ENCODE results near the gene ASTN2.
A peak's percentile ranks its signal among the peaks of the same experiment; 100 is the strongest.
"Not testable (repeated sequence)": the region's sequence is repeated elsewhere in the genome, so short reads cannot be mapped to it uniquely, and the experiment has no call there.

Gene ASTN2

GRCh38 chr9:116701940-116702642 lies 712.8 kb downstream of the ASTN2 start:
- DNase-seq (ENCODE audit: low read depth in 2 of 2): no peak

- no peak for DNase-seq (ENCODE audit: low read depth in 2 of 2)
Measured at GRCh38 chr9:116700882-116701865, 713.7 kb downstream of the ASTN2 start.

- no peak for DNase-seq (ENCODE audit: low read depth in 2 of 2)
Measured at GRCh38 chr9:116700279-116700678, 714.6 kb downstream of the ASTN2 start.

GRCh38 chr9:116697887-116698286 lies 717.0 kb downstream of the ASTN2 start:
- DNase-seq (ENCODE audit: low read depth in 2 of 2): no peak

DNA sequence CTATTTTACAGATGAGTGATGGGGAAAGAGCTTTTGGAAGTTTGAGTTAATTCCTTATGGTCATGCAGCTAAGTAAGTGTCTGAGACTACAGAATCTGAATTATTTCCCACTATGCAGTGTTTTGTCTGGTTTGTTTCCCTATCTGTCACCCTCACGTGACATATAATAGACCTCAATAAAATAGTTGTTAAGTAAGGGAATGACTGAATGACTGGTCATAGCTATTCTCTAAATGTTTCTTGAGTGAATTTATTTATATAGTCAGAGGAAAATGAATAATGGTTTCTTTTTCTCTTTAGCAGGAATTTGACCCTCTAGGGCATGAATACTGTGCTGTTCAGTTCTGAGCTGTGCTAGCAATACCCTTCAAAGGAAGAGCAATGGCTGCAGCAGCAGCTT lies 717.5 kb downstream of the ASTN2 start:
- no peak for DNase-seq (ENCODE audit: low read depth in 2 of 2)

DNA sequence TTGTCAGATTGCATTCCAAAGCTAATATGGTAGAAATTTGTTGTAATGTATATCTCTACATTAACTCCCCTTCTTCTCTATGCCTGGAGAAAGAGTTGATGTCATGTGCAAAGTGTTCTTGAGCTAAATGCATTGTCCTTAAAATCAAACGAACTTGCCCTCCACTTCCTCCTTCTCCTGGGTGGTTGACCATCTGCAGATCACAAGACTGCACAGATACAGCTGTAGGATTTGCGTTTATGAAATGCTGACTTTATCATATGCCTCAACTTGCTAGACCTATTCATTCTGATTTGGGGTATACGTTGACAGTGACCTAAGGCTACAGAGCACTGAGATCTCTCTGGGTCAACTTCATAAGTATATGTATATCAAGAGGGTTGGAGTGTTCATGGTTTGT lies 719.4 kb downstream of the ASTN2 start:
- no peak for DNase-seq (ENCODE audit: low read depth in 2 of 2)

- no peak for DNase-seq (ENCODE audit: low read depth in 2 of 2)
Measured at GRCh38 chr9:116694785-116695291, 720.0 kb downstream of the ASTN2 start.

GRCh38 chr9:116693233-116693731 lies 721.6 kb downstream of the ASTN2 start:
- DNase-seq (ENCODE audit: low read depth in 2 of 2): no peak

GRCh38 chr9:116692616-116693015 lies 722.2 kb downstream of the ASTN2 start:
- no peak for DNase-seq (ENCODE audit: low read depth in 2 of 2)

DNA sequence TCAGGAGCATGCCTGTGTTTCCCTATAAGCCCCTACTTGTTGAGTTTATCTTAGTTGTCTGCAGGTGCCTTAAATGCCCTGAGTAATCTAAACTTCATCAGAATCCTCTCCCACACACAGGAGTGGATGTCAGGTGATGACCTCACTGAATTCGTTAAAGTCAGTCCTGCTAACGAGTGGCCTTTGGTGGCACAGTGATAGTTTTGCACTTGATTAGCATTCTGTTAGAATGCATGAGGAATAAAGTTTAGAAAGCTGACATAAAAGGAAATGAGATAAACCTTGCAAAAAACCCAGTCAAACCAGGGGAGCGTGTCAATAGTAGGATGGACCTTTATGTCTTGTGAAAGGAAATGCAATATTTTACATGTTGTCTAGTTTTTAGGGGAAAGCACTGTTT lies 723.2 kb downstream of the ASTN2 start:
- DNase-seq (ENCODE audit: low read depth in 2 of 2): no peak

DNA sequence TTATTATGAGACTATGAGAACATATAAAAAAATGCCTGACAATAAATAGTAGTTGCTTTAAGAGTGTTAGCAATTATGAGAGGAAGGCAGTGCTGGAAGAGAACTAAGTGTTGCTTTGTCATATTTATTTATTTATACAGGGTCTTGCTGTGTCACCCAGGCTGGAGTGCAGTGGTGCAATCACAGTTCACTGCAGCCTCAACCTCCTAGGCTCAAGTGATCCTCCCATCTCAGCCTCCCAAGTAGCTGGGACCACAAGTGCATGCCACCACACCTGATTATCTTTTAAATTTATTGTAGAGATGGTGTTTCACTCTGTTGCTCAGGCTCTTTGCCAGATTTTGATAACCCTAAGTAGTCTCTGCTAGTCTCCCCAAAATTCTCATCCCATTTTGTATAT lies 724.1 kb downstream of the ASTN2 start:
- DNase-seq (ENCODE audit: low read depth in 2 of 2): not testable (repeated sequence)

DNA sequence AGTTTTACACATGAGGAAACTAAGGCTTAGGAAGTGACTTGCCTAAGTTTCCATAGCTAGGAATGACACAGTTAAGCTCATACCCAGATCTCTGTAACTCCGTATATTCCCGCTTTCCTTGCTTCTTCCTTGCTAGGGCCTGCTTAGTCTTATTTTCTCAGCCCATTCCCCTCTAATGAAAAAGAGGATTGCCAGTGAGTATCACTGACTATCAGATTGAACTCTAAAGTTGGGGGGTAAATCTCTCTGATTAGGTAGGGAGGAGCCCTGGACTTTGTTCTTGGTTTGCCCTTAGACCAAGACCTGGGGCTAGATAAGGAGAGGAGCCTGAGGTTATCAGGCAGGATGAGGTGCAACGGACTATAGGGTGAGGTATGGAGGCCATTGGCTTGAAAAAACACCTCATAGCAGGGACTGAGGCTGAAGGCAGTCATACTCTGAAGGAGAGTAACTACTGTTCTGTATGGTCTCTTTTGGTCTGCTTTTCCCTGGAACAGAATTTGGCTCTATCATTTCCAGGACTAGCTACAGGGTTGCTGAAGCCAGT lies 725.3 kb downstream of the ASTN2 start:
- DNase-seq (ENCODE audit: low read depth in 2 of 2): no peak

DNA sequence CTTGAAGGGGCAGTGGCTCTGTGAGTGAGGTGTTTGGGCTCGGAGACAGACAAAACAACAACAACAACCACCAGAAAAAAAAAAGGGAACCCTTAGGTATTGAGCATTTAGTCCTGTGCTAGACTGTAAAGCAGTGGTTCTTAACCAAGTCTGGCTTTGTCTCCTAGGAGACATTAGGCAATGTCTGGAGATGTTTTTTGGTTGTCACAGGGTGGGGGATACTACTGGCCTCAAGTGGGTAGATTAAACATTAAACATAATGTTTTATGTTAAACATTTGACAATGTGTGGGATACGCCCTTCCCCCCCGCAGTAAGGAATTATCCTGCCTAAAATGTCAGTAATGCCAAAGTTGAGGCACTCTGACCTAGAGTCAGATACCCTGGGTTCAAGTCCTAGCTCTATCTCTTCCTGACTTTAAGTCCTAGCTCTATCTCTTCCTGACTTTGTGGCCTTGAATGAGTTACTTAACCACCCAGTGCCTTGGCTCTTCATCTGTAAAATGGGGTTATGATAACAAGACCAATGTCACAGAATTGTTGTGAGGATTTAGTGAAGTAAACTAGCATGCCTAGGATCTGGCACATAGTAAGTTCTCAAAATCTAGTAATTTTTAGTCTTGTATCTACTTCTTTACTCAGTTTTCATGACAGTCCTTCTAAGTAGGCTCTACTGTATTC lies 725.9 kb downstream of the ASTN2 start:
- DNase-seq (ENCODE audit: low read depth in 2 of 2): no peak

GRCh38 chr9:116687754-116688135 lies 727.1 kb downstream of the ASTN2 start:
- no peak for DNase-seq (ENCODE audit: low read depth in 2 of 2)

DNA sequence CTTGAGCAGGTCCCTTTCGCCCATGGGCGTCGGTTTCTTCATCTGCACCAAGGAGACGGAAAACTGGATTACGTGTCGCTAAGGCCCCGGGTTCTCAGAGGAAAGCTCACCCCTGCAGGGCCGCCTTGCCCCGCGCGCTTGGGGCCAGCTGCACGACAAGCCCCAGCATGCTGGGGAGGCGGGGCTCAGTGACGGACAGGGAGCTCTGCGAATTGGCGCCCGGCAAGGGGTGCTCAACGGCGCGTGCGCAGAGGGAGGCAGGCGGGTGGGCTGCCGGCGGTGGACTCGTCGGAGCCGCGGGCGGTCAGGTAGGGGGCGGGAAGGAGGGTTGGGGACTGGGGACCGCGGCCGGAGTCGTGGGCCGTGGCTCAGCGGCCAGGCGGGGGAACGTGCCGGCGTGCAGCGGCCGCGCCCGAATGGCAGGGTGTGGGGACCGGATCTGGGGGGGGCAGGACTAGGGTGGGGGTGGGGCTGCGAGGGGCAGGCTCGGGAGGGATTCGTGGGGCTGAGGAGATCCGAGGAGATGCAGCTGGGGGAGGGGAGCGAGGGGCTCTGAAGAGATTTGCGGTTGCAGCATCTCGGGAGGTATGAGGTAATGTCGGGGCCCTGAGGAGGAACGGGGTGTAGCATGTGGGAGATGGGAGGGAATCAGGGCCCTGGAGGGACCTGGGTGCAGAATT lies 727.6 kb downstream of the ASTN2 start, which contains the start of gene TRIM32:
Gene TRIM32, plus strand, starts transcription at position 232 of the 680 bp plus-strand sequence. CDS start 10,438 bp downstream, outside the sequence.
- DNase-seq (ENCODE audit: low read depth in 2 of 2): peak; percentile 84 to 88

GRCh38 chr9:116686693-116687073 lies 728.2 kb downstream of the ASTN2 start:
- no peak for DNase-seq (ENCODE audit: low read depth in 2 of 2)

GRCh38 chr9:116686135-116686534 lies 728.7 kb downstream of the ASTN2 start:
- DNase-seq (ENCODE audit: low read depth in 2 of 2): no peak

GRCh38 chr9:116685166-116685565 lies 729.7 kb downstream of the ASTN2 start:
- DNase-seq (ENCODE audit: low read depth in 2 of 2): no peak

GRCh38 chr9:116683535-116683934 lies 731.3 kb downstream of the ASTN2 start:
- no peak for DNase-seq (ENCODE audit: low read depth in 2 of 2)

DNA sequence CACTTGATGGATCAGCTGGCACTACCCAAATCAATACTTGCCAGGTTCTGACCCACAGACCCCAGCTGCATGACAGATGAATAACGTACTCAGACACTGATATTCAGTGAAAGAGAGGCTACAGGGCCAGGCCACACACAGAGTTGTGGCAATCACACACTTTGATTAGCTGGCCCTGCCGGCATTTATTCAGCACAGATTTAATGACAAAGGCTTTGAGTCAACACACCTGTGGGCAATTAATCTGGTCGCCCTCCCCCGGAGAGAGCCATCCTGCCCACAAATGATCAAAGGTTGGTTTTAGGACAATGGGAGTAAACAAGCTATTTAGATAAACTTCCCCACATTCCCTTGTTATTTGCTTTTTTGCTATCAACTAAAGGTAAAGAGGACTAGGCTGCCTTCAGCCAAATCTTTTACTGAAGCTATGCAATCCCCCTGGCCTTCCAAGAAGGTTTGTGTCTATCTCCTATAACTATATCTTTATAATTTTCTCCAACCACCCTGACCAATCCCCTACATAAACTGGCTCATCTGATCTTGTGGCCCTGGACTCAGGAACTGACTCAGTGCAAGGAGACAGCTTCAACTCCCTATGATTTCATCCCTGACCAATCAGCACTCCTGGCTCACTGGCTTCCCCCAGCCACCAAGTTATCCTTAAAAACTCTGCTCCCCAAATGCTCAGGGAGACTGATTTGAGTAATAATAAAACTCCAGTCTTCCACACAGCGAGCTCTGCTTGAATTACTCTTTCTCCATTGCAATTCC lies 740.5 kb downstream of the ASTN2 start:
- no peak for DNase-seq (ENCODE audit: low read depth in 2 of 2)
